Right lobe of liver (tissue), 4 donors: ENCODE data around the gene TMIGD1.

Source experiments
- POLR2A ChIP-seq: fragments of 450-650 bp; IDR thresholded peaks from one replicate; pipeline ENCODE4 v1.6.1; 2017; ENCODE audit warnings: antibody characterized with exemption, mild to moderate bottlenecking
- TF ChIP-seq, protein P1 (sequence below), 4 donors: fragments of 200-600 bp in 3 of 4; fragments of 450-650 bp in 1 of 4; IDR thresholded peaks; one replicate each; pipeline versions ENCODE4 v1.5.1 to v1.8.0; 2016 to 2022; ENCODE audit warnings: antibody characterized with exemption in 4 of 4, mild to moderate bottlenecking in 2 of 4
- donor health status: DM: no; HTN: no; CAD: no.
- donor health status: DM: no; HTN: no; CAD: no.
- donor health status: DM: no; HTN: yes; CAD: no.

DNA sequence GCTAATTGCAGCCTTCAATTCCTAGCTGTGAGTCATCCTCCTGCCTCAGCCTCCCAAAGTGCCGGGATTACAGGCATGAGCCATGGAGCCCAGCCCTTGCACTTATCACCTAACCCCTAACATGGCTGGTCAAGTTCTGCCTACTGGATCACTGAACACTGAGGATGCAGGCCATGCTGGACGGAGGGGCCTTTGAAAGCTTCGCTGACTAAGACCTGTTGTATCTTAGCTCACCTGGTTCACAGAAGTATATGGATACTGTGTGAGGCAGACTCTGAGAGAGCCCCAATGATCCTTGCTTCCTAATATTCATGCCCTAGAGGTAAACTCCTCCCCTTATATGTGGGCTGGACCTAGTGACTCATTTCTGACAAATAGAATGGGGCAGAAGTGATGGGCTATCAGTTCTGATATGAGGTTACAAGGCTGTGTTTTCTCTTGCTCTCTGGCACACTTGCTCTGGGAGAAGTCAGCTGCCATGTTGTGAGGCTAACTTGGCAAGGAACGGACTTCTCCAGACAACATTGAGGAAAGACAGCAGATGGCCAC is 11.7 kb upstream of the TMIGD1 start:
- TF ChIP-seq, protein P1, sequence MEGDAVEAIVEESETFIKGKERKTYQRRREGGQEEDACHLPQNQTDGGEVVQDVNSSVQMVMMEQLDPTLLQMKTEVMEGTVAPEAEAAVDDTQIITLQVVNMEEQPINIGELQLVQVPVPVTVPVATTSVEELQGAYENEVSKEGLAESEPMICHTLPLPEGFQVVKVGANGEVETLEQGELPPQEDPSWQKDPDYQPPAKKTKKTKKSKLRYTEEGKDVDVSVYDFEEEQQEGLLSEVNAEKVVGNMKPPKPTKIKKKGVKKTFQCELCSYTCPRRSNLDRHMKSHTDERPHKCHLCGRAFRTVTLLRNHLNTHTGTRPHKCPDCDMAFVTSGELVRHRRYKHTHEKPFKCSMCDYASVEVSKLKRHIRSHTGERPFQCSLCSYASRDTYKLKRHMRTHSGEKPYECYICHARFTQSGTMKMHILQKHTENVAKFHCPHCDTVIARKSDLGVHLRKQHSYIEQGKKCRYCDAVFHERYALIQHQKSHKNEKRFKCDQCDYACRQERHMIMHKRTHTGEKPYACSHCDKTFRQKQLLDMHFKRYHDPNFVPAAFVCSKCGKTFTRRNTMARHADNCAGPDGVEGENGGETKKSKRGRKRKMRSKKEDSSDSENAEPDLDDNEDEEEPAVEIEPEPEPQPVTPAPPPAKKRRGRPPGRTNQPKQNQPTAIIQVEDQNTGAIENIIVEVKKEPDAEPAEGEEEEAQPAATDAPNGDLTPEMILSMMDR (IDR thresholded peaks at IDR 0.05): no peak
- no peak for TF ChIP-seq POLR2A
